Progenitor cell of endocrine pancreas (in vitro differentiated cells): ENCODE measurements around the gene ITGB7. TPM values are rescaled to one million over a fixed set of nuclear protein-coding genes. Genes with fewer than 3 reads are reported as not detected.

Experiments used
- DNase-seq: peaks from one replicate; pipeline ENCODE4 v3.0.0; 2021; ENCODE audit warnings: low spot score; ENCODE audit not compliant: unreplicated experiment
- H3K27ac Mint-ChIP-seq: 2 replicates; pipeline ENCODE4 v1.8.0; 2021; ENCODE audit warnings: mild to moderate bottlenecking, moderate library complexity, mixed read lengths
- H3K27me3 Mint-ChIP-seq: 2 replicates; pipeline ENCODE4 v1.8.0; 2021; ENCODE audit warnings: mixed read lengths
- H3K36me3 Mint-ChIP-seq: 2 replicates; pipeline ENCODE4 v1.8.0; 2022; ENCODE audit warnings: mixed read lengths; ENCODE audit not compliant: insufficient read depth
- H3K4me1 Mint-ChIP-seq: 2 replicates; pipeline ENCODE4 v1.8.0; 2021; ENCODE audit warnings: low read depth, mixed read lengths
- H3K4me3 Mint-ChIP-seq: 2 replicates; pipeline ENCODE4 v1.8.0; 2021; ENCODE audit warnings: low read depth, mild to moderate bottlenecking, moderate library complexity, mixed read lengths
- H3K9me3 Mint-ChIP-seq: 2 replicates; pipeline ENCODE4 v1.8.0; 2021; ENCODE audit warnings: low read depth, mixed read lengths
- CTCF ChIP-seq: fragments of 200-600 bp; sonication (generic); IDR thresholded peaks from one replicate; pipeline ENCODE4 v1.5.0; 2021; ENCODE audit warnings: antibody characterized with exemption, mild to moderate bottlenecking; ENCODE audit not compliant: unreplicated experiment
- total RNA-seq: library from RNA; stranded (reverse); gene quantifications from 2 replicates; pipeline ENCODE4 v1.2.1, GENCODE V29; 2021

Gene ITGB7
- total RNA-seq, 1 donor from 2014 or later: 0.29 TPM

- H3K27me3 Mint-ChIP-seq: peaks cover 23% of the 10 kb centered on the region
- no peak for DNase-seq
- H3K4me1 Mint-ChIP-seq: peaks cover 17% of the 10 kb centered on the region
- H3K4me3 Mint-ChIP-seq: no peak overlapping the region
- H3K36me3 Mint-ChIP-seq: no peaks in the 10 kb centered on the region
- no peak for TF ChIP-seq CTCF
- no peaks in the 10 kb centered on the region for H3K9me3 Mint-ChIP-seq
- peak overlapping the region; percentile 16 for H3K27ac Mint-ChIP-seq
Measured at GRCh38 chr12:53214221-53214620, 7.2 kb upstream of the ITGB7 start.

- H3K4me3 Mint-ChIP-seq: no peak overlapping the region
- DNase-seq: peak; percentile 82
- peaks cover 16% of the 10 kb centered on the region for H3K4me1 Mint-ChIP-seq
- TF ChIP-seq CTCF: peak; percentile 98
- H3K9me3 Mint-ChIP-seq: no peaks in the 10 kb centered on the region
- peak overlapping the region; percentile 31 for H3K27ac Mint-ChIP-seq
- no peaks in the 10 kb centered on the region for H3K36me3 Mint-ChIP-seq
- peaks cover 17% of the 10 kb centered on the region for H3K27me3 Mint-ChIP-seq
Measured at GRCh38 chr12:53213348-53213747, 6.3 kb upstream of the ITGB7 start.

GRCh38 chr12:53212931-53213330 is 5.9 kb upstream of the ITGB7 start:
- Mint-ChIP-seq H3K4me3 (no peak overlapping the region), H3K9me3 (no peaks in the 10 kb centered on the region), H3K27ac (no peak overlapping the region), H3K36me3 (no peaks in the 10 kb centered on the region), H3K27me3 (peaks cover 12% of the 10 kb centered on the region), H3K4me1 (peaks cover 15% of the 10 kb centered on the region)
- DNase-seq: no peak
- no peak for TF ChIP-seq CTCF

- no peaks in the 10 kb centered on the region for H3K36me3 Mint-ChIP-seq
- H3K4me3 Mint-ChIP-seq: no peak overlapping the region
- DNase-seq: no peak
Measured at GRCh38 chr12:53211476-53212381, 4.7 kb upstream of the ITGB7 start.

GRCh38 chr12:53210843-53211242 is 3.8 kb upstream of the ITGB7 start:
- no peak for DNase-seq
- no peak overlapping the region for H3K4me3 Mint-ChIP-seq
- peaks cover 13% of the 10 kb centered on the region for H3K27me3 Mint-ChIP-seq
- no peaks in the 10 kb centered on the region for H3K9me3 Mint-ChIP-seq
- H3K36me3 Mint-ChIP-seq: no peaks in the 10 kb centered on the region
- TF ChIP-seq CTCF: no peak
- H3K27ac Mint-ChIP-seq: no peak overlapping the region
- peaks cover 2% of the 10 kb centered on the region for H3K4me1 Mint-ChIP-seq

More at GRCh38 chr12:53211476-53212381, 4.7 kb upstream of the ITGB7 start:
- Mint-ChIP-seq H3K4me1 (peaks cover 11% of the 10 kb centered on the region), H3K27ac (no peak overlapping the region), H3K27me3 (peaks cover 7% of the 10 kb centered on the region), H3K9me3 (no peaks in the 10 kb centered on the region)
- TF ChIP-seq CTCF: peak; percentile 53
